ENCODE data around the gene VARS2.
A peak's percentile ranks its signal among the peaks of the same experiment; 100 is the strongest.

The VARS2 gene

GRCh38 chr6:30875244-30876038 is 38.6 kb upstream of the VARS2 start:
- Mint-ChIP-seq H3K36me3 (ENCODE audit: low read depth) (peaks cover 17% of the 10 kb centered on the region), H3K9me3 (peaks cover 26% of the 10 kb centered on the region), H3K4me3 (no peak overlapping the region), H3K27ac (peak overlapping the region in 2 of 3 experiments; percentile 26 to 66), H3K27me3 (ENCODE audit: low read depth) (no peaks in the 10 kb centered on the region), H3K4me1 (peaks cover 43% of the 10 kb centered on the region)
- TF ChIP-seq CTCF (IDR thresholded peaks at IDR 0.05; ENCODE audit: unreplicated experiment in 3 of 3), result no peak

DNA sequence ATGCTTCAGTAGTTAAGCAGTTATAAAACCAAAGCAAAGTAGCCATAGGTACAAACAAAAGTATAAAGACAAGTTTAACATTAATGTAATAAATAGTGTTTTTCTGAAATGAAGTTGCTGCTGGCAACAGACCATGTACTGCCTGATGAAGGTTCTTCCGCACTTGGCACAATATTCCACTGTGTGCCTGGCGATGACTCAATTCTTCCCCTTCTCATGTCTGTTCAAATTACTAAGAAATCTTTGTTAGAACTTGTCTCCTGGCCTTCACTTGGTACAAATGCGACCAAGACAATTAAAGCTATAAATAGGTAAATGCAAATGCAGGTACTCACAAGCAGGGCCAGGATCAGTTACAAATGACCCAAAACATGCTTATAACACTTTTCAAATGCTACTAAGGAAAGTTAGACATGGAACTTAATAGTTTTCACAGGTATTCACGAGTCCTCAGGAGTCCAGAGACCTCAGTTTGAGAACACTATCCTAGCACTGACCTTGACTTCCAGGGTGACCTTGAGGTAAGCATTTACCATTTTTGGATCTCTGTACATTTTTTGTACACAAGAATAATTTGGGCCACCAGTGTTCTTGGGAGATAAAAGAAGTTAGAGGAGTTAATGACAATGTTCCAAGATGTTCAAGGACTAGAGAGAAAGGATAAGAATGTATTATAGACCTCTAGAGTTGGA is 37.9 kb upstream of the VARS2 start:
- peak overlapping the region in 2 of 3 experiments; percentile 61 to 66 for H3K27ac Mint-ChIP-seq
- peak overlapping the region in 1 of 3 experiments; percentile 20 for H3K4me3 Mint-ChIP-seq
- peaks cover 20% of the 10 kb centered on the region for H3K9me3 Mint-ChIP-seq
- peaks cover 13% of the 10 kb centered on the region for H3K36me3 Mint-ChIP-seq (ENCODE audit: low read depth)
- no peak for TF ChIP-seq CTCF (IDR thresholded peaks at IDR 0.05; ENCODE audit: unreplicated experiment in 3 of 3)
- H3K27me3 Mint-ChIP-seq (ENCODE audit: low read depth), result no peaks in the 10 kb centered on the region
- H3K4me1 Mint-ChIP-seq, result peaks cover 49% of the 10 kb centered on the region

- Mint-ChIP-seq H3K27me3 (ENCODE audit: low read depth) (no peaks in the 10 kb centered on the region), H3K27ac (peak overlapping the region; percentile 61 to 87 (median 86)), H3K36me3 (ENCODE audit: low read depth) (peaks cover 7% of the 10 kb centered on the region), H3K9me3 (peaks cover 9% of the 10 kb centered on the region), H3K4me3 (peak overlapping the region; percentile 33 to 59 (median 38)), H3K4me1 (peaks cover 63% of the 10 kb centered on the region)
- TF ChIP-seq CTCF (IDR thresholded peaks at IDR 0.05; ENCODE audit: unreplicated experiment in 3 of 3), result peak; percentile 85 to 89 (median 88)
These were observed 36.4 kb upstream of the VARS2 start for GRCh38 chr6:30877419-30878262.

- no peak for TF ChIP-seq CTCF (IDR thresholded peaks at IDR 0.05; ENCODE audit: unreplicated experiment in 3 of 3)
- Mint-ChIP-seq H3K4me3 (peak overlapping the region; percentile 84 to 90 (median 88)), H3K4me1 (peaks cover 72% of the 10 kb centered on the region), H3K27ac (peak overlapping the region; percentile 98 to 99 (median 98)), H3K27me3 (ENCODE audit: low read depth) (no peaks in the 10 kb centered on the region), H3K36me3 (ENCODE audit: low read depth) (no peaks in the 10 kb centered on the region), H3K9me3 (peaks cover 2% of the 10 kb centered on the region)
These were observed 34.2 kb upstream of the VARS2 start for GRCh38 chr6:30879684-30880427.

DNA sequence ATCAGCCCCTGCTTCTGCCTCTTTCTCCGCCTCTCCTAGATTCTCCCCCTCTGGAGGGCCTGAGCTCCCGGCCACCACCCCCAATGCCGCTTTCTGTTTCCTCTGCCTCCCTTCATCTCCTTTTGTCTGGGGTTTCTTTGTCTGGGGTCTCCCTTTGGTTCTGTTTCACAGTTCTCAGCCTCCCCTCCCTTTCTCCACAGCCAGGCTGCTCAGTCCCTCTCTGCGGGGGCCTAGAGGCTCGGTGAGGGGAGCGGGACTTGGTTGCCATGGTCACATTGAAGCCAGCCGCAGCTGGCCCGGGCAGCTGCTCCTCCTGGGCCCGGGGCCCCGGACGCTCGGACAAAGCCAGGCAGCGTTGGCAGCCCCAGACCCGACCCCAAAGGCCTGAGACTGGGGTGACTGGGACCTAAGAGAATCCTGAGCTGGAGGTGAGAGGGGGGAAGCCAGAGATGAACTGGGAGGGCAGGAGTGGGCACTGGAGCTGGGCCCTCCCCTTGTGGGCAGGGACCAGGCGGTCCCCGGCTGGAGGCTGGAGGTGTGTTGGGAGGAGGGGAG is 33.3 kb upstream of the VARS2 start:
- peak overlapping the region; percentile 84 to 90 (median 88) for H3K4me3 Mint-ChIP-seq
- TF ChIP-seq CTCF (IDR thresholded peaks at IDR 0.05; ENCODE audit: unreplicated experiment in 3 of 3), result no peak
- H3K9me3 Mint-ChIP-seq, result no peaks in the 10 kb centered on the region
- H3K27ac Mint-ChIP-seq, result peak overlapping the region; percentile 98 to 99 (median 98)
- H3K4me1 Mint-ChIP-seq, result peaks cover 71% of the 10 kb centered on the region
- H3K27me3 Mint-ChIP-seq (ENCODE audit: low read depth), result no peaks in the 10 kb centered on the region
- no peaks in the 10 kb centered on the region for H3K36me3 Mint-ChIP-seq (ENCODE audit: low read depth)

Measured in nephron (organoid).